HL-60 (cell line): ENCODE measurements around the gene PPP1R9A.

Experiments used
- DNase-seq, 2 experiments: peaks; one replicate each; pipeline ENCODE4 v3.0.0-alpha.2; 2010 to 2020; ENCODE audit warnings: low read depth in 1 of 2, low spot score in 1 of 2
- H3K27ac ChIP-seq: fragments of 250-450 bp; sonication (Bioruptor Pico); replicated peaks from 2 replicates; pipeline ENCODE4 v1.5.1; 2020; ENCODE audit warnings: mild to moderate bottlenecking, moderate library complexity
- H3K27me3 ChIP-seq: fragments of 250-450 bp; sonication (Bioruptor Pico); 2 replicates; pipeline ENCODE4 v1.5.1; 2021; ENCODE audit warnings: mild to moderate bottlenecking, moderate library complexity; ENCODE audit not compliant: insufficient read depth, poor library complexity, severe bottlenecking
- H3K4me3 ChIP-seq: replicated peaks from 2 replicates; pipeline ENCODE4 v1.5.1; 2011; ENCODE audit warnings: mild to moderate bottlenecking, control low read depth, low read length; ENCODE audit not compliant: insufficient read depth
- GABPA ChIP-seq: IDR thresholded peaks from 2 replicates; pipeline ENCODE4 v1.6.1; 2012; ENCODE audit warnings: low read depth
- POLR2AphosphoS5 ChIP-seq: IDR thresholded peaks from 2 replicates; pipeline ENCODE4 v1.6.1; 2012; ENCODE audit warnings: low read depth
- REST ChIP-seq: IDR thresholded peaks from 2 replicates; pipeline ENCODE4 v1.6.1; 2012; ENCODE audit warnings: low read depth; ENCODE audit not compliant: insufficient replicate concordance
- SPI1 ChIP-seq: IDR thresholded peaks from 2 replicates; pipeline ENCODE4 v1.6.1; 2012; ENCODE audit warnings: low read depth, mild to moderate bottlenecking, borderline replicate concordance
- TF ChIP-seq, protein P1 (sequence below): IDR thresholded peaks from one replicate; pipeline ENCODE4 v1.5.1; 2011; ENCODE audit warnings: low read length, control low read depth, inconsistent platforms; ENCODE audit not compliant: insufficient read depth

Gene PPP1R9A

GRCh38 chr7:95317546-95317945 lies 410.2 kb downstream of the PPP1R9A start:
- Histone ChIP-seq H3K4me3 (no peak overlapping the region), H3K27ac (no peak overlapping the region), H3K27me3 (no peaks in the 10 kb centered on the region)
- no peak for DNase-seq
- TF ChIP-seq REST (no peak), POLR2AphosphoS5 (no peak), SPI1 (no peak), GABPA (no peak)
- TF ChIP-seq, protein P1, sequence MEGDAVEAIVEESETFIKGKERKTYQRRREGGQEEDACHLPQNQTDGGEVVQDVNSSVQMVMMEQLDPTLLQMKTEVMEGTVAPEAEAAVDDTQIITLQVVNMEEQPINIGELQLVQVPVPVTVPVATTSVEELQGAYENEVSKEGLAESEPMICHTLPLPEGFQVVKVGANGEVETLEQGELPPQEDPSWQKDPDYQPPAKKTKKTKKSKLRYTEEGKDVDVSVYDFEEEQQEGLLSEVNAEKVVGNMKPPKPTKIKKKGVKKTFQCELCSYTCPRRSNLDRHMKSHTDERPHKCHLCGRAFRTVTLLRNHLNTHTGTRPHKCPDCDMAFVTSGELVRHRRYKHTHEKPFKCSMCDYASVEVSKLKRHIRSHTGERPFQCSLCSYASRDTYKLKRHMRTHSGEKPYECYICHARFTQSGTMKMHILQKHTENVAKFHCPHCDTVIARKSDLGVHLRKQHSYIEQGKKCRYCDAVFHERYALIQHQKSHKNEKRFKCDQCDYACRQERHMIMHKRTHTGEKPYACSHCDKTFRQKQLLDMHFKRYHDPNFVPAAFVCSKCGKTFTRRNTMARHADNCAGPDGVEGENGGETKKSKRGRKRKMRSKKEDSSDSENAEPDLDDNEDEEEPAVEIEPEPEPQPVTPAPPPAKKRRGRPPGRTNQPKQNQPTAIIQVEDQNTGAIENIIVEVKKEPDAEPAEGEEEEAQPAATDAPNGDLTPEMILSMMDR = no peak

DNA sequence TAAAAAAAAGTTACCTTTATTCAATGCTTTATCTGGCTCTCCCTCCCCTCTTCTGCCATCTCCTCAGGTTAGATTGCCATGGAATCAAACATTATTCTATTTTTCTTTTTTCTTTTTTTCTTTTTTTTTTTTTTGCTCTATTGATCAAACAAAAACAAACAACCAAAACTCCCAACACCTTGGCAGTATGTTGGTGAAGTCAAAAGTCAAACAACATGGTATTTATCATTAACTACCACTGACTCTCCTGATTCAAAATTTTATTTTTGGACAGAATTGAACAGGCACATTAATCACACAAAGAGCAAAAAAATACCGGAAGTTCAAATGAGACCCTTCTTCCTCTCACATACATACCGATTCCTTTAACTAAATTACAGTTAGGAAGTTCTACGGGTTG lies 410.6 kb downstream of the PPP1R9A start:
- Histone ChIP-seq H3K4me3 (no peak overlapping the region), H3K27ac (no peak overlapping the region), H3K27me3 (no peaks in the 10 kb centered on the region)
- no peak for DNase-seq
- TF ChIP-seq REST (no peak), POLR2AphosphoS5 (no peak), SPI1 (no peak), GABPA (no peak)
- TF ChIP-seq, protein P1 = no peak

GRCh38 chr7:95318501-95319100 lies 411.2 kb downstream of the PPP1R9A start:
- Histone ChIP-seq H3K27ac (no peak overlapping the region), H3K4me3 (no peak overlapping the region), H3K27me3 (no peaks in the 10 kb centered on the region)
- no peak for DNase-seq
- TF ChIP-seq POLR2AphosphoS5 (no peak), REST (no peak), GABPA (no peak), SPI1 (no peak)
- TF ChIP-seq, protein P1 = no peak
